Stimulated activated CD4-positive, alpha-beta T cell treated with anti-CD3 and anti-CD28 coated beads, Interleukin-12 subunit alpha, Interleukin-12 subunit beta, amount 100 ng/mL, for 4 hours (primary cell): ENCODE measurements around the gene KIF1C.
"Not testable (repeated sequence)": the region's sequence is repeated elsewhere in the genome, so short reads cannot be mapped to it uniquely, and the experiment has no call there.

Experiments used
- DNase-seq: peaks from one replicate; pipeline ENCODE4 v3.0.0-alpha.2; 2020

Gene KIF1C

DNA sequence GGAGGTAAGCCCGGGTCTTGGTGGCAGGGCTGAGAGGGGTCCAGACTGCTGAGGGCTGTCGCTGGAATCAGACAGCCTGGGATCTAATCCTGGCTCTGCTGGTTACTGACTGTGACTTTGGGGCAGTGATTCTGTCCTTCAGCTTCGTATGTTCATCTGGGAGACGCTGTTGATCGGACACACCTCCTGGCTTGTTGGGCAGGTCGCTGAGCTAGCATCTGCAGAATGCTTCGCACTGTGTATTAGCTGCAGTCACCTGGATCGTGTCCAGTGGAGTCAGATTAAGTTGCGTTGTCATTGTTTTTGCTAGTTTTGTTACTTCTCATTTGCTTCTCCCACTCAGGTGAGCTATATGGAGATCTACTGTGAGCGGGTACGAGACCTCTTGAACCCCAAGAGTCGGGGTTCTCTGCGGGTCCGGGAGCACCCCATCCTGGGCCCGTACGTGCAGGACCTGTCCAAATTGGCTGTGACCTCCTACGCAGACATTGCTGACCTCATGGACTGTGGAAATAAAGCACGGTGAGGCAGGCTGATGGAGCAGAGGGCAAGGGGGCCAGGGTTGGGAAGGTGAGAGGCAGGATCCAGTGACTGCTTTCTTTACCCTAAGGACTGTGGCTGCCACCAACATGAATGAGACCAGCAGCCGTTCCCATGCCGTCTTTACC lies 4.5 kb downstream of the KIF1C start:
- DNase-seq, result no peak

DNA sequence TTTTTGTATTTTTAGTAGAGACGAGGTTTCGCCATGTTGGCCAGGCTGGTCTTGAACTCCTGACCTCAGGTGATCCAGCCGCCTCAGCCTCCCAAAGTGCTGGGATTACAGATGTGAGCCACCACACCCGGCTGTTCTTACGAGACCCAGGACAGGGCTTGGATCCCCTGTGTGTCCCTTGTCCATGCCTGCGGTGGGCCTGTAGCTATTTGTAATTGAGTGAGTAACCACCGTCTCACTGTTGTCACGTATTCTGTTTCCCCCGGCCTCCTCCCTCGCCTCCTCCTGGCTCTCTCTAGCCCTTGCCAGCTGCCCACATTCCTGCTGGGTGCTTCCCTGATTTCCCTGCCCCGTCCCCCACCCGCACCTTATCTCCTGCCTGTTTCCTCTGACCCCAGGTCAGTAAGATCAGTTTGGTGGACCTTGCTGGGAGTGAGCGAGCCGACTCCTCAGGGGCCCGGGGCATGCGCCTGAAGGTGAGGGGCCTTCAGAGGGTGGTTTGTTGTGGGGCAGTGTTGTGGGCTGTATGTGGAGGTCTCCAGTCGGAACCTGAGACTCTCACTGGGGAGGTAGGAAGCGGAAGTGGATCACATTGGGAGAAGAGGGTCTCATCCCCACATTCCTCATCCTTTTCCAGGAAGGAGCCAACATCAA lies 5.6 kb downstream of the KIF1C start:
- no peak for DNase-seq

DNA sequence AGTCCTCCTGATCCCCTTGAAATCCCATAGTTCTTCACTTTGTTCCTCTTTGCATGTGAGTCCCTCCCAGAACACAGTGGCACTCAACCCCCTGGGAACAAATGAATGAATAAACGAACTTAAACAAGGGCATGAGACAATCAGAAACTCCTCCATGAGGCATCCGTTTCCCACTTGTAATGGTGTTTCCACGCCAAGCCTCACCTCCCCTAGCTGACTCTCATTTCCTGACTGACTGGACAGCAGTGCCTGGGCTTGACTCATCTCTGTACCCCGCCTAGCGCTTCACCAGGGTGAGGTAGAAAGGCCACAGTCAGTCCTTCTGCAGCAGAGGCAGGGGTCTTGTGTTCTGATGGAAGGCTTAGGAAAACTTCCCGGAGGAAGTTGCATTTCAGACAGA lies 14.2 kb downstream of the KIF1C start:
- no peak for DNase-seq

DNA sequence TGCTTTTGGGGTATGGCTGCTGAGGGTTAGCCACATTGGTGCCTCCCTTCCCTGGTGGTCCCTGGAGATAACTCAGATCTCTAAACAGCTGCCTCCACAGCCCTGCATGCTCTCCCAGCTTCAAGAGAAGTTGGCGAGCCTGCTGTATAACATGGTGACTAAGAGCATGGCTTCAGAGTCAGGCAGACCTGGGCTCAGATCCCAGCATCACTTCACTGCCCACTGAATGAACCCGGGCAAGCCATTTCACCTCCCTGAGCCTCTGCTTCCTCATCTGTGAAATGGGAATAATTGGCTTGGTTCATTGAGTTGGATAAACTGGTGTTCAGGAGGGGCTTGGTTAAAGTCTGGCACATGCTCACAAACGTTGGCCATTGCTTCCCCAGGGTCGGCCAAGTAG lies 16.6 kb downstream of the KIF1C start:
- DNase-seq, result no peak

DNA sequence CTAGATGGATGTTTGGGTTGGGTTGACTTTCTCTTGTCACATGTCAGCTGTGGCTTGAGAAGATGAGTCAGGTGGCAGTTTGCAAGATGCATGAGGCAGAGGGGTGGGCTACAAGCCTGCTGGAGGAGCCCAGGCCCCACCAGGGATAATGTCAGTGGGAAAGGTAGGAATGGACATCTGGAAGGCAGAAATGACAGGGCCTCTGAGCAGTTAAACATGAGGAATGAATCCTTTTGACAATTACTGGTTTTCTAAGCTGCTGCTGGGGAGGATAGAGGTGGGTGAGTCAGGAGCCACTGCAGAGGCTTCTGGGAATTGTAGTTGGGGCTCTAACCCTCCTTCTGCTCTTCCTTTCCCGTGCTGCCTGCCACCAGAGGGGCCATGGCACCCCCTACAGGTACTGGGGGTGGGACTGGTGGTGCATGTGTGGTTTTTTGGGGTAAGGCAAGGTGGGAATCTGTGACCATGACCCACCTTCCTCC lies 21.8 kb downstream of the KIF1C start:
- DNase-seq, result peak; percentile 19

- DNase-seq, result no peak
Observed at GRCh38 chr17:5020502-5021023, 22.8 kb downstream of the KIF1C start.

GRCh38 chr17:5022171-5022711 lies 24.5 kb downstream of the KIF1C start:
- no peak for DNase-seq

GRCh38 chr17:5023588-5024147 lies 25.9 kb downstream of the KIF1C start:
- no peak for DNase-seq

- DNase-seq, result no peak
Observed at GRCh38 chr17:5024604-5025003, 26.9 kb downstream of the KIF1C start.

DNA sequence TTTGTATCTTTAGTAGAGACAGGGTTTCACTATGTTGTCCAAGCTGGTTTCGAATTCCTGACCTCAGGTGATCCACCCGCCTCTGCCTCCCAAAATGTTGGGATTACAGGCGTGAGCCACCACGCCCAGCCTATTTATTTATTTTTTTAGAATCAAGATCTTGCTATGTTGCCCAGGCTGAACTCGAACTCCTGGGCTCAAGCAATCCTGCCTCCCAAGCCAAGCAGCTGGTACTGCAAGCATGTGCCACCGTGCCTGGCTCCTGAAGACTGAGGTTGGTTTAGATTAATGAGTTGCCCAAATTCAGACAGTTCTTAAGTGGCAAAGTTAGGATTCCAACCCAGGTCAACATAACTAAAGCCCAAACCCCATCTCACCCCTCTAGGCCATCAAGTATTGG lies 29.5 kb downstream of the KIF1C start:
- no peak for DNase-seq

DNA sequence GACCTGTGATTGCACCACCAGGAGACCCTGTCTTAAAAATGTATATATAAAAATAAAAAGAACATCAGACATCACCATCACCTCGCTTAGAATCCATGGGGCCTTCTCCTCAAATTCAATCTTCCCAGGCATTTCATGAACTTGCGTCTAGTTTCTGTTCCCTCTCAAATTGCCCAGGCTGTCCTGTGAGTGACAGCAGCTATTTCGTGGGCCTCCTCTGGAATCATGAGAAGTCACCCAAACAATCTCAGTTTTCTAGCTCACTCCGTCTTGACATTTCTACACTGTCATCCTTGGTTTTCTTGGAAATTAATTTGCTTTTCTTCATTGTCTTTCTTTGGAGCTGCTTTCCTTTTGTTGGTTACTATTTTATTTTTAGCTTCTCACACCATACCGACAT lies 30.2 kb downstream of the KIF1C start:
- no peak for DNase-seq

- DNase-seq, result not testable (repeated sequence)
Observed at GRCh38 chr17:5030168-5030567, 32.4 kb downstream of the KIF1C start.

DNA sequence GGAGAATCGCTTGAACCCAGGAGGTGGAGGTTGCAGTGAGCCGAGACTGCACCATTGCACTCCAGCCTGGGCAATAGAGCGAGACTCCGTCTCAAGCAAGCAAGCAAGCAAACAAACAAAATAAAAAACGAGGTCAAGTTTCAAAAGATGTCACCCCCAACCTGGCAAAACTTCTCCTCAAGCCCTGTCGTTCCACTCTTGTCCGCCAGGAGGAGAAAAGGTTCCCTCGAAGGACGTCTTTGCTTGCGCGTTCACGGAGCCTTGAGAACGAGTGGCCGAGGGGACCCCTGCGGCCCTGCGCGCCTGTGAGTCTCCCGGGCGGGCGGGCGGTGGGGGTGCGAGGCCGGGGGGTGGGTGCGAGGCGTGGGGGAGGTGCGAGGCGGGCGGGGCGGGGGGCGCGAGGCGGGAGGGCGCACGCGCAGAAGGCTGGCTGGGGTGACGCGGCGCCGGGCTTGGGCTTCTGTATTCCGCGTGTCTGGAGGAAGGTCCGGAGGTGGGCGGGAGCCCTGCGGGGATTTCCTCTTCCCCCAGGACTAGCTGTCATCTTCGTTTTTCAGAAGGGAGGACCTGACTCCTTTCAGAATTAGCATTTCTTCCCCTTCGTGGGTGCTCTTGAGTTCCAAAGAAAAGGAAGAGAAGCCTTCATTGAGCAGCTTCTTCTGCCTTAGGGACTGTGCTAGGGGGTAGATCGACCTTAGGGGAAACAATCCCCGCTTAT lies 33.8 kb downstream of the KIF1C start:
- DNase-seq, result peak; percentile 85

GRCh38 chr17:5032865-5033264 lies 35.1 kb downstream of the KIF1C start:
- DNase-seq, result no peak

- no peak for DNase-seq
Observed at GRCh38 chr17:5033352-5034015, 35.7 kb downstream of the KIF1C start.

DNA sequence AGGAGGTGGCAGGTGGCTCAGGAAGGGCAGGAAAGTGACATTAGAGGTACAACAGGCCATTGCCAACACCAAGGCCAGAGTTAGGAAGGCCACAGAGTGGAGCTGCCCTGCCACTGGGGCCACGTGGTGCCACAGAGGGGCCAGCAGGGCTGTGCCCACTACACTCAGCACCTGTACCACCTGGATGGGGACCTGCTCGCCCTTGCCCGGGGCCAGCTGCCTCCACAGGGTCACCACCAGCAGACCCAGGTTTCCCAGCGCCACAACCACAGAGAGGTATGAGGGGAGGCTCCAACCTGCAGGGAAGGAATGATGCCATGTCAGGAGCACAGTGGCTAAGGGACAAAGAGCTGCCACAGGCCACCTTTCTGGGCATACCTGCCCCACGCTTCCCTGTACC lies 36.3 kb downstream of the KIF1C start:
- DNase-seq, result no peak

DNA sequence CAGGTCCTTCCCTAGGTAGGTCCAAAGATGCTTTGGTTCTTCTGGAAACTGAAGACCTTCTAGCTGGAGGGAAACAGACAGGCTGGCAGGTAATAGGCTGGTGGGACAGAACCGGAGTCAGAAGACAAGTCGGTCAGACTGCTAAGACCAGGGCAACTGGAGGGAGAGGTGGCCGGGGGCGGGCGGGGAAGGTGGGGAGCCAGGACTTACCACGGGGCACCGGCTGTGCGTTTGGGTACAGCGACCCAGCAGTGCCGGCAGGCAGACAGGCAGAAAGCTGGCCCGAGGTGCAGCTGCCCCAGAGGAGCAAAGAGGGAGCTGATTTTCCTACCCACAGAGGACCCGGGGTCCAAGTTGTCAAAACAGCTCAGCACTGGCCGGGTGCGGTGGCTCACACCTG lies 36.9 kb downstream of the KIF1C start:
- DNase-seq, result no peak

- DNase-seq, result no peak
Observed at GRCh38 chr17:5035315-5035714, 37.6 kb downstream of the KIF1C start, which contains the start of gene SLC52A1. TSS of gene SLC52A1 (minus strand) at chr17:5035426. CDS start at chr17:5034606, 820 bp downstream.

- DNase-seq, result no peak
Observed at GRCh38 chr17:5042157-5043022, 44.6 kb downstream of the KIF1C start.

DNA sequence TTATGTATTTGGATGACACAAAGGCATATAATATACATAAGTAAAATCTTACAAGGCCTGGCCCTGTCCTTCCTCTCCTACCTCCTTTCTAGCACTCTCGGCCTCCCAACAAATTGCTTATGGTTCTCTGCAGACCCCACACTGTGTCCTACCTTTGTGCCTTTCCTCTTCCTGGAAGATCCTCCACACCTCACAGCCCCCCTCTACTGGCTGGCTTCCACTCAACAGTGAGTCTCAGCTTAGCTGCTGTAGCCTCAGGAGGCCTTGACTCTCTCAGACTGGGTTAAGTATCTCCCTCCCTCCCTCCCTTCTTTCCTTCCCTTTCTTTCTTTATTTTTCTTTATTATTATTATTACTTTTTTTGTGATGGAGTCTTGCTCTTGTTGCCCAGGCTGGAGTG lies 45.8 kb downstream of the KIF1C start:
- DNase-seq, result no peak

DNA sequence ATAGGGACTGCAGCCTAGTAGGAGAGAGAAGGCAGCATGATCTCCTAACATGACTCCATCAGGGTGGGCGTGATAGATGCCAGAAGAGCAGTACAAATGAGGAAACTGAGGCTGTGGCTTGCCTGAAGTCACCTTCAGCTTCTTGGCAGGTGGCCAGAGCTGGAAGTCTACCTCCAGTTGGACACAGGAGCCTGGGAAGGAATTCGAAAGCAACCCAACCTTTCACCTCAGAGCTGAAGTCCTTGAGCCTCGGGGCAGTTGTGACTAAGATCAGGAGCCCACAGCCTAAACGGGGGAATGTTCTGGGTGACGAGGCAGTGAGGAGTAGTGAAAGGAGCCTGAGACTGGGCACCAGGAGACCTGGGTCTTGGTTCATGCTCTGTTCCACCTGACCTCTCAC lies 46.9 kb downstream of the KIF1C start:
- no peak for DNase-seq

- no peak for DNase-seq
Observed at GRCh38 chr17:5045496-5045895, 47.7 kb downstream of the KIF1C start.
